Mammary microvascular endothelial cell (primary cell): Measurements from ENCODE around the gene ZFP82. TPM values are rescaled to one million over a fixed set of nuclear protein-coding genes. Genes with fewer than 3 reads are reported as not detected.

Source experiments
- total RNA-seq: library from RNA; depleted of rRNA; stranded (reverse); fragments of >200 nt; gene quantifications from 2 replicates; pipeline ENCODE4 v1.2.3, GENCODE V29; 2015

Gene ZFP82
- total RNA-seq = 2.8 and 3.3 TPM in 2 replicates

GRCh38 chr19:36418287-36419001 is at the start of gene ZFP82:
TSS of gene ZFP82 (minus strand) at chr19:36418644. CDS start at chr19:36409789, 8,855 bp downstream.

GRCh38 chr19:36378625-36379509 is 39.6 kb downstream of the ZFP82 start, which contains the start of gene ZFP14:
TSS of gene ZFP14 (minus strand) at chr19:36379201. CDS start at chr19:36367892, 11,309 bp downstream.

Other genes with a start within 250 kb of the ZFP82 start
- 1.2 and 1.9 TPM in 2 replicates for gene ZNF565, start 204.0 kb downstream of the ZFP82 start, total RNA-seq
- 67.8 and 79.5 TPM in 2 replicates for gene ZNF146, start 203.5 kb downstream of the ZFP82 start, total RNA-seq
- 0.74 and 1.9 TPM in 2 replicates for gene ZFP14, start 39.4 kb downstream of the ZFP82 start, total RNA-seq
- 4.2 and 5.8 TPM in 2 replicates for gene ZNF566, start 70.9 kb upstream of the ZFP82 start, total RNA-seq
- gene ZNF260, start 109.6 kb upstream of the ZFP82 start, total RNA-seq = 5.4 and 6.6 TPM in 2 replicates
- 2.7 and 4.1 TPM in 2 replicates for gene ZNF529, start 154.6 kb upstream of the ZFP82 start, total RNA-seq
- 2.1 and 3.7 TPM in 2 replicates for gene ZNF382, start 186.7 kb upstream of the ZFP82 start, total RNA-seq
- 2.5 and 4.6 TPM in 2 replicates for gene ZNF461, start 248.2 kb upstream of the ZFP82 start, total RNA-seq